Panc1 (cell line): Measurements from ENCODE around the gene SULF2. TPM values are rescaled to one million over a fixed set of nuclear protein-coding genes. Genes with fewer than 3 reads are reported as not detected.

Experiments used
- ATAC-seq: fragments of 200-7000 bp; cut with Tn5 transposase; 2 replicates; pipeline ENCODE4 v1.9.1; 2020; ENCODE audit warnings: mild to moderate bottlenecking, moderate library complexity
- BruUV-seq: library from RNA; stranded (reverse); fragments of 400-500 nt; replicated peaks from 2 replicates; lab custom pipeline; 2021; lab: Mats Ljungman, UMichigan
- CTCF ChIA-PET: fragments of 300-600 bp; sonication (Branson Sonifier 250); formaldehyde crosslinking; loops from one replicate; lab custom pipeline; 2022; ENCODE audit warnings: antibody characterized with exemption; lab: Charles Lee
- POLR2A ChIA-PET: fragments of 300-600 bp; sonication (Branson Sonifier 250); formaldehyde crosslinking; loops from one replicate; lab custom pipeline; 2022; ENCODE audit warnings: antibody characterized with exemption; lab: Charles Lee
- DNase-seq: peaks from one replicate; pipeline ENCODE4 v3.0.0-alpha.2; 2010; ENCODE audit warnings: low read depth, low spot score
- H3K27ac ChIP-seq: 2 replicates; pipeline ENCODE4 v1.5.1; 2011; ENCODE audit warnings: mild to moderate bottlenecking, low read length, inconsistent platforms
- H3K27me3 ChIP-seq: fragments of 200-500 bp; sonication (Bioruptor generic); 2 replicates; pipeline ENCODE4 v1.6.0; 2014; ENCODE audit warnings: low read length, inconsistent platforms; ENCODE audit not compliant: control insufficient read depth, insufficient read depth
- H3K36me3 ChIP-seq: fragments of 200-500 bp; sonication (Bioruptor generic); 2 replicates; pipeline ENCODE4 v1.5.1; 2014; ENCODE audit warnings: inconsistent platforms, mild to moderate bottlenecking, low read length, moderate library complexity; ENCODE audit not compliant: control insufficient read depth, insufficient read depth
- H3K4me1 ChIP-seq: 2 replicates; pipeline ENCODE4 v1.5.1; 2011; ENCODE audit warnings: inconsistent platforms, mild to moderate bottlenecking, low read length, moderate library complexity; ENCODE audit not compliant: control insufficient read depth, insufficient read depth
- H3K4me3 ChIP-seq, 2 experiments: 2 replicates each; pipeline ENCODE4 v1.5.1; 2011 to 2012; ENCODE audit warnings: low read depth in 2 of 2, low read length in 2 of 2, mild to moderate bottlenecking in 2 of 2, inconsistent platforms in 1 of 2, moderate library complexity in 1 of 2
- H3K9me3 ChIP-seq: fragments of 200-500 bp; sonication (Bioruptor generic); 2 replicates; pipeline ENCODE4 v1.5.1; 2014; ENCODE audit warnings: low read depth, mild to moderate bottlenecking, inconsistent platforms, low read length, moderate library complexity; ENCODE audit not compliant: control insufficient read depth, insufficient read depth
- POLR2AphosphoS5 ChIP-seq: IDR thresholded peaks from 2 replicates; pipeline ENCODE4 v1.6.1; 2012; ENCODE audit warnings: mild to moderate bottlenecking, low read depth, low read length, moderate library complexity
- SIN3A ChIP-seq: IDR thresholded peaks from 2 replicates; pipeline ENCODE4 v1.6.1; 2012; ENCODE audit warnings: low read depth, mild to moderate bottlenecking, low read length, moderate library complexity, borderline replicate concordance; ENCODE audit not compliant: insufficient read depth
- TCF7L2 ChIP-seq: IDR thresholded peaks from 2 replicates; pipeline ENCODE4 v1.6.1; 2011; ENCODE audit warnings: mild to moderate bottlenecking, low read depth, low read length, inconsistent platforms
- in situ Hi-C: cut with HindIII; loops from 2 replicates; pipeline ENCODE4 v1.10.0; 2016; ENCODE audit warnings: low sequenced_read_pairs, low pct_unique_long_range_greater_than_20kb
- intact Hi-C: fragments of 100-400 bp; cut with micrococcal nuclease; formaldehyde crosslinking; loops from one replicate; pipeline ENCODE4 v1.10.0; 2022; ENCODE audit not compliant: unreplicated experiment
- total RNA-seq: library from RNA; stranded (reverse); gene quantifications from one replicate; pipeline ENCODE4 v1.2.1, GENCODE V29; 2021; ENCODE audit not compliant: unreplicated experiment
- TF ChIP-seq, protein P1 (sequence below): fragments of 450-650 bp; IDR thresholded peaks from 2 replicates; pipeline ENCODE4 v1.5.1; 2017; ENCODE audit warnings: mild to moderate bottlenecking
- TF ChIP-seq, protein P2 (sequence below), 2 experiments: IDR thresholded peaks; 2 replicates each; pipeline ENCODE4 v1.6.1; 2011 to 2012; ENCODE audit warnings: low read depth in 2 of 2, control low read depth in 1 of 2, low read length in 1 of 2, mild to moderate bottlenecking in 1 of 2, moderate library complexity in 1 of 2; ENCODE audit not compliant: insufficient read depth in 1 of 2

Gene SULF2
- total RNA-seq, 1 experiment from 2014 or later, result 1.4 TPM

DNA sequence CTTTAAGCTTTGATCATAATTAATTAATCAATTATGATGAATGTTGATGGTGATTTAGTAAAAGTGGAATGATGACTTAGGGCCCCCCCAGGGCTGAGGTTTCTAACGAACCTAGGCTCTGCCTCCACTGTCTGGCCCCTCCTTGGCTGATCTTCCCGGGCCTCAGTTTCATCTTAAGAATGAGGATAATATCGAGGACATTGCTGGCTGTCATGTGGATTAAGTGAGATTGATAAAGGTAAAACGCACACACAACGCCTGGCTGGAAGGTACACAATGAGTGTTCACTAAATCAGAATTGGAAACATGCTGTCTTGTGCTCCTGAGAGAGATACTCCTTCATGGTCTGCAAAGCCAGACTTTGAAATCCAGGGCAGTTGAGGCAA, 5.3 kb upstream of the SULF2 start:
- no peaks in the 10 kb centered on the region for H3K9me3 ChIP-seq
- no peaks in the 10 kb centered on the region for H3K36me3 ChIP-seq
- intact Hi-C loops, result no loop called here
- TF ChIP-seq SIN3A (no peak), TCF7L2 (no peak), POLR2AphosphoS5 (no peak)
- TF ChIP-seq, protein P1, sequence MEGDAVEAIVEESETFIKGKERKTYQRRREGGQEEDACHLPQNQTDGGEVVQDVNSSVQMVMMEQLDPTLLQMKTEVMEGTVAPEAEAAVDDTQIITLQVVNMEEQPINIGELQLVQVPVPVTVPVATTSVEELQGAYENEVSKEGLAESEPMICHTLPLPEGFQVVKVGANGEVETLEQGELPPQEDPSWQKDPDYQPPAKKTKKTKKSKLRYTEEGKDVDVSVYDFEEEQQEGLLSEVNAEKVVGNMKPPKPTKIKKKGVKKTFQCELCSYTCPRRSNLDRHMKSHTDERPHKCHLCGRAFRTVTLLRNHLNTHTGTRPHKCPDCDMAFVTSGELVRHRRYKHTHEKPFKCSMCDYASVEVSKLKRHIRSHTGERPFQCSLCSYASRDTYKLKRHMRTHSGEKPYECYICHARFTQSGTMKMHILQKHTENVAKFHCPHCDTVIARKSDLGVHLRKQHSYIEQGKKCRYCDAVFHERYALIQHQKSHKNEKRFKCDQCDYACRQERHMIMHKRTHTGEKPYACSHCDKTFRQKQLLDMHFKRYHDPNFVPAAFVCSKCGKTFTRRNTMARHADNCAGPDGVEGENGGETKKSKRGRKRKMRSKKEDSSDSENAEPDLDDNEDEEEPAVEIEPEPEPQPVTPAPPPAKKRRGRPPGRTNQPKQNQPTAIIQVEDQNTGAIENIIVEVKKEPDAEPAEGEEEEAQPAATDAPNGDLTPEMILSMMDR, result no peak
- TF ChIP-seq, protein P2, sequence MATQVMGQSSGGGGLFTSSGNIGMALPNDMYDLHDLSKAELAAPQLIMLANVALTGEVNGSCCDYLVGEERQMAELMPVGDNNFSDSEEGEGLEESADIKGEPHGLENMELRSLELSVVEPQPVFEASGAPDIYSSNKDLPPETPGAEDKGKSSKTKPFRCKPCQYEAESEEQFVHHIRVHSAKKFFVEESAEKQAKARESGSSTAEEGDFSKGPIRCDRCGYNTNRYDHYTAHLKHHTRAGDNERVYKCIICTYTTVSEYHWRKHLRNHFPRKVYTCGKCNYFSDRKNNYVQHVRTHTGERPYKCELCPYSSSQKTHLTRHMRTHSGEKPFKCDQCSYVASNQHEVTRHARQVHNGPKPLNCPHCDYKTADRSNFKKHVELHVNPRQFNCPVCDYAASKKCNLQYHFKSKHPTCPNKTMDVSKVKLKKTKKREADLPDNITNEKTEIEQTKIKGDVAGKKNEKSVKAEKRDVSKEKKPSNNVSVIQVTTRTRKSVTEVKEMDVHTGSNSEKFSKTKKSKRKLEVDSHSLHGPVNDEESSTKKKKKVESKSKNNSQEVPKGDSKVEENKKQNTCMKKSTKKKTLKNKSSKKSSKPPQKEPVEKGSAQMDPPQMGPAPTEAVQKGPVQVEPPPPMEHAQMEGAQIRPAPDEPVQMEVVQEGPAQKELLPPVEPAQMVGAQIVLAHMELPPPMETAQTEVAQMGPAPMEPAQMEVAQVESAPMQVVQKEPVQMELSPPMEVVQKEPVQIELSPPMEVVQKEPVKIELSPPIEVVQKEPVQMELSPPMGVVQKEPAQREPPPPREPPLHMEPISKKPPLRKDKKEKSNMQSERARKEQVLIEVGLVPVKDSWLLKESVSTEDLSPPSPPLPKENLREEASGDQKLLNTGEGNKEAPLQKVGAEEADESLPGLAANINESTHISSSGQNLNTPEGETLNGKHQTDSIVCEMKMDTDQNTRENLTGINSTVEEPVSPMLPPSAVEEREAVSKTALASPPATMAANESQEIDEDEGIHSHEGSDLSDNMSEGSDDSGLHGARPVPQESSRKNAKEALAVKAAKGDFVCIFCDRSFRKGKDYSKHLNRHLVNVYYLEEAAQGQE (IDR thresholded peaks at IDR 0.05; ENCODE audit: insufficient read depth in 1 of 2, low read depth in 2 of 2, low read length in 1 of 2), result no peak
- in situ Hi-C loops, result no loop called here
- no peak overlapping the region for H3K4me3 ChIP-seq
- DNase-seq, result no peak
- no TSS peak for BruUV-seq
- H3K27me3 ChIP-seq, result peaks cover 5% of the 10 kb centered on the region
- H3K4me1 ChIP-seq, result no peaks in the 10 kb centered on the region
- no peak for ATAC-seq
- POLR2A ChIA-PET, result no interaction called here
- CTCF ChIA-PET, result no interaction called here
- H3K27ac ChIP-seq, result no peak overlapping the region

DNA sequence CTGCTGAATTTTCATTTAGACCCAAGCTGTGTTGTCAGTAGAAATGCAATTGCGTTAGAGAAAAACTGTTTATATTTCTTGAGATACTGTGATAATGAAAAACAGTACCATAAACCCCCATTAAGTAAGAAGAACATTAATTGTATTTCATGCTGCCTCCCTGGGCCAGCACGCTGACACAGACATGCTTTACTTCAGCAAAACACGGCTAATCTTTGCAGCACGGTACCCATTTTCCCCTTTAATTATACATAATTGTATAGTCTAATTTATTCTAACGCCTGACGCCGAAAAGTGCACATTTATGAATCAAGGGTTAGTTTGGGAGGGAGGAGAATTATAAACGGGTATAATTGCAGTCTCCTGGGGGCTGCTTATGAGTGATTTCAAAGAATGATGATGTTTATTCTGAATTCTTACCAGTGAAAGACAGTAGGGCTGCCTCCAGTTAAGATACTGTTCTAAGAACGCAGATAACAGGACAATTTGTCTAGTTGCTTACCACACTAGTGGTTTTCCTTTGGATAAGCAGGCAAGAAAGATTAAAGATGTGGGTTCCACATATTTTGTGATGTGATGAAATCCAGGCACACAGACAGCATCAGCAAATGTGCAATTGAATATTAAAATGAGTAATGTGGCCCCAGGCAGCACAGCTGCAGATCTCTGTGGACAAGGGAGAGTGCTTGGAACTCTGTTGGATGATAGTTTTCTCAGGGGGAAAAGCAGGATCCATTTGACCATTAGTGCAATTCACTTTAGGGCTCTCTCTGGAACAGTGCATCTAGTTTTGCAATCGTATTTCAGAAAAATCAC, 4.7 kb upstream of the SULF2 start:
- BruUV-seq, result no TSS peak
- Histone ChIP-seq H3K27ac (no peak overlapping the region), H3K4me1 (no peaks in the 10 kb centered on the region), H3K36me3 (no peaks in the 10 kb centered on the region), H3K27me3 (peaks cover 5% of the 10 kb centered on the region), H3K9me3 (no peaks in the 10 kb centered on the region), H3K4me3 (no peak overlapping the region)
- ATAC-seq, result no peak
- no peak for DNase-seq
- in situ Hi-C loops (no loop called here), intact Hi-C loops (loop anchor here (5.0 kb wide), 1 partner anchor 832 kb away; no protein-coding TSS in a partner anchor)
- TF ChIP-seq, protein P2 (IDR thresholded peaks at IDR 0.05; ENCODE audit: insufficient read depth in 1 of 2, low read depth in 2 of 2, low read length in 1 of 2), result no peak
- TF ChIP-seq POLR2AphosphoS5 (no peak), SIN3A (no peak), TCF7L2 (no peak)
- ChIA-PET CTCF (interaction anchor here (0.6 kb wide), 1 partner anchor 112 kb away, joined by 3 read pairs; no protein-coding TSS in a partner anchor), POLR2A (no interaction called here)
